SU-DHL-6 (cell line): ENCODE measurements around the gene RNASE13.
"Not testable (repeated sequence)": the region's sequence is repeated elsewhere in the genome, so short reads cannot be mapped to it uniquely, and the experiment has no call there.

Experiments
- H2AFZ ChIP-seq: fragments of 200-600 bp; sonication (generic); 2 replicates; pipeline ENCODE4 v1.6.1; 2014; ENCODE audit warnings: low read depth, mild to moderate bottlenecking, moderate library complexity, mixed read lengths, antibody characterized with exemption, low read length; ENCODE audit not compliant: severe bottlenecking
- H3F3A ChIP-seq: fragments of 200-600 bp; shearing (Covaris generic); 2 replicates; pipeline ENCODE4 v1.6.0; 2016; ENCODE audit warnings: antibody characterized with exemption, mild to moderate bottlenecking; ENCODE audit not compliant: insufficient read depth
- H3K27ac ChIP-seq: fragments of 200-600 bp; sonication (generic); 2 replicates; pipeline ENCODE4 v1.5.1; 2016; ENCODE audit warnings: low read depth, mild to moderate bottlenecking, low read length, moderate library complexity, mixed read lengths
- H3K27me3 ChIP-seq: fragments of 200-600 bp; sonication (generic), shearing (Covaris generic); 2 replicates; pipeline ENCODE4 v1.6.0; 2014; ENCODE audit warnings: mild to moderate bottlenecking, low read length
- H3K36me3 ChIP-seq: fragments of 200-600 bp; sonication (generic); 2 replicates; pipeline ENCODE4 v1.6.1; 2014; ENCODE audit warnings: mild to moderate bottlenecking, low read length, mixed read lengths
- H3K4me2 ChIP-seq: fragments of 300-600, 200-600 bp; shearing (Covaris generic), sonication (generic); 2 replicates; pipeline ENCODE4 v1.6.0; 2014; ENCODE audit warnings: low read length, low read depth, mild to moderate bottlenecking; ENCODE audit not compliant: poor library complexity, severe bottlenecking
- H3K4me3 ChIP-seq: fragments of 200-600 bp; sonication (generic); 2 replicates; pipeline ENCODE4 v1.5.1; 2014; ENCODE audit warnings: antibody characterized with exemption, low read length, mild to moderate bottlenecking, mixed read lengths; ENCODE audit not compliant: insufficient read depth, poor library complexity, severe bottlenecking
- H3K79me2 ChIP-seq: fragments of 200-600 bp; sonication (generic); 2 replicates; pipeline ENCODE4 v1.6.1; 2014; ENCODE audit warnings: mild to moderate bottlenecking, low read length, moderate library complexity; ENCODE audit not compliant: insufficient read depth
- H3K9ac ChIP-seq: fragments of 200-600 bp; sonication (generic); 2 replicates; pipeline ENCODE4 v1.7.0; 2014; ENCODE audit warnings: mild to moderate bottlenecking, low read length
- H3K9me2 ChIP-seq: fragments of 200-600 bp; sonication (generic); replicated peaks from 2 replicates; pipeline ENCODE4 v1.6.1; 2014; ENCODE audit warnings: low read length; ENCODE audit not compliant: insufficient read depth
- H3K9me3 ChIP-seq: fragments of 200-600 bp; sonication (generic); 2 replicates; pipeline ENCODE4 v1.6.1; 2014; ENCODE audit warnings: low read length, mixed read lengths; ENCODE audit not compliant: insufficient read depth
- H4K20me1 ChIP-seq: fragments of 200-600 bp; sonication (generic); 2 replicates; pipeline ENCODE4 v1.6.1; 2014; ENCODE audit warnings: low read depth, mild to moderate bottlenecking, antibody characterized with exemption, low read length, moderate library complexity, mixed read lengths
- CTCF ChIP-seq: fragments of 200-600 bp; sonication (generic); IDR thresholded peaks from one replicate; pipeline ENCODE4 v1.5.1; 2017; ENCODE audit warnings: antibody characterized with exemption, mild to moderate bottlenecking, low read length, moderate library complexity; ENCODE audit not compliant: insufficient read depth, poor library complexity, severe bottlenecking
- EZH2phosphoT487 ChIP-seq: fragments of 200-600 bp; sonication (generic), shearing (Covaris generic); conservative IDR thresholded peaks from 2 replicates; pipeline ENCODE4 v1.6.1; 2018; ENCODE audit warnings: mild to moderate bottlenecking, antibody characterized with exemption, low read length, moderate library complexity, mixed read lengths

The RNASE13 gene

DNA sequence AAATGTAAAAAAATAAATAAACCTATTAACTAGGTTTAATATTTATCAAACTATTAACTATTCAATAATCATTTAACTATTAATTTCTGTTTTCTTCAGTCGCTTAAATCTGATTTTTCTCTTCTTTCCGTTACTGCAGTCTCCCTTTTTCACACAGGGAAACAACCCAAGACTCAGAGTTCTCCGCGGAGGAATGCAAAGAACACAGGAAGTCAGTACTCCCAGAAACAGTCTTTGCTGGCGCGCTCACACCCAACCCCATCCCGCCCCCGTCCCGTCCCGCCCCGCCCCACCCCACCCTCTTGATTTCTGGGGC is 45.2 kb downstream of the RNASE13 start:
- peak overlapping the region; percentile 60 for H3K27ac ChIP-seq
- H3K4me2 ChIP-seq = peak overlapping the region; percentile 86
- no peaks in the 10 kb centered on the region for H3K9me2 ChIP-seq
- peak overlapping the region; percentile 87; the same call in 1 of the 2 replicates for H3K9ac ChIP-seq
- H3K9me3 ChIP-seq = no peaks in the 10 kb centered on the region
- peak overlapping the region; percentile 45 for H3K4me3 ChIP-seq
- peaks cover 21% of the 10 kb centered on the region for H3K36me3 ChIP-seq
- H4K20me1 ChIP-seq = no peaks in the 10 kb centered on the region
- H3F3A ChIP-seq = peaks cover 4% of the 10 kb centered on the region; the same call in 1 of the 2 replicates
- no peaks in the 10 kb centered on the region for H3K27me3 ChIP-seq
- TF ChIP-seq CTCF (no peak), EZH2phosphoT487 (no peak)
- H2AFZ ChIP-seq = peak overlapping the region; percentile 77
- peaks cover 24% of the 10 kb centered on the region for H3K79me2 ChIP-seq

DNA sequence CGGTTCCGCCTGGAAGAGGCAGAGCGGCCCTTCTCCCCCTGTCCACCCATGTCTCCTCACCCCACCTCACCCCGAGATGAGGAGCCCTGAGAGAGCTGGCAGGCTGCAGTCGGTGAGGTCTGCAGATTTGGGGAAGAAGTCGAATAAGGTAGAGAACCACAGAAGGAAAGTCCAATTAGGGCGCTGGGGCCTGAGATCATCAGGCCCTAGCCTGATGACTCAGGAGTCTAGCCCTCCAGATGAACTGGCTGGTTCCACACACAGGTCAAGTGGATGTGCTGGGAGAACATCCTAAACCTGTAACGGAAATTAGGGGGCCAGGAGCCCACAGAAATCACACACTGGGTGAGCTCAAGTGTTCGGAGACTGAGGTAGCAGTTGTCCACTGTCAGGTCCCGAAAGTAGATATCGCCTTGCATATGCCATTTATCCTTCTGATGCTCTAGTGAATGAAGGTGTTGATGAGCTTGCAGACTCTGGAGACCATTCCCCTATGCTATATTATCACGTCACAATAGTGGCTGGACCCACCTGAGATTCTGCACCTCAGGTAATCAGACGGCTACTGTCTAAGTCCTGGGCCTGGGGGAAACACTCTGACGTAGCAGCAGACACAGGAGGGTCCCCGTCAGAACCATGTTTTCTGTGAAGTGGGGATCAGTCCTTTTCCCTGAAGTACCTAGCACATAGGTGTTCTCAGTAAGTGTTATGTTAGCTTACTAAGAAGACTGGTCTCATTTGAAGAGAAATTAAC is 45.7 kb downstream of the RNASE13 start:
- Histone ChIP-seq H4K20me1 (no peaks in the 10 kb centered on the region), H2AFZ (peak overlapping the region; percentile 77), H3K79me2 (peaks cover 24% of the 10 kb centered on the region), H3F3A (peaks cover 4% of the 10 kb centered on the region; the same call in 1 of the 2 replicates), H3K9me3 (no peaks in the 10 kb centered on the region), H3K27ac (peak overlapping the region; percentile 60), H3K9ac (peak overlapping the region; percentile 24; the same call in 1 of the 2 replicates), H3K27me3 (no peaks in the 10 kb centered on the region), H3K4me2 (peak overlapping the region; percentile 86), H3K4me3 (peak overlapping the region; percentile 45), H3K9me2 (no peaks in the 10 kb centered on the region), H3K36me3 (peaks cover 18% of the 10 kb centered on the region)
- TF ChIP-seq CTCF (no peak), EZH2phosphoT487 (no peak)

DNA sequence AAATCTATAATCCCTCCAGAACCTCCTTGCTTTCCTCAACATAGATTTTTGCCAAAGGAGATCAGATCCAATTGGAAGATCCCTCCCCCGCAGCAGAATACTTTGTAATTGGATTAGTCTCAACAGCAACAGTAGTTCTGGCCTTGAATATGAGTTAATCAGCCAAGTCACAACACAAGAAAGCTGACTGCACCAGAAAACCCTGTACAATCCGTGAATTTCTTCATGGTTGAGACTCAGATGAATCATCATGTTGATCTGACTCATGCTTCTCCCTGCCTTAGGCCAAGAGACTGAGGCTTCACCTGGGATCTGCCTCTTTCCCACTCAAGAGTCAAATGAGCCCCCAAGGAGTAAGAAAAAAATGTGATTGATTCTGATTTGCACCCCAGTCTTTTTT is 47.8 kb downstream of the RNASE13 start:
- H3K27ac ChIP-seq = no peak overlapping the region

DNA sequence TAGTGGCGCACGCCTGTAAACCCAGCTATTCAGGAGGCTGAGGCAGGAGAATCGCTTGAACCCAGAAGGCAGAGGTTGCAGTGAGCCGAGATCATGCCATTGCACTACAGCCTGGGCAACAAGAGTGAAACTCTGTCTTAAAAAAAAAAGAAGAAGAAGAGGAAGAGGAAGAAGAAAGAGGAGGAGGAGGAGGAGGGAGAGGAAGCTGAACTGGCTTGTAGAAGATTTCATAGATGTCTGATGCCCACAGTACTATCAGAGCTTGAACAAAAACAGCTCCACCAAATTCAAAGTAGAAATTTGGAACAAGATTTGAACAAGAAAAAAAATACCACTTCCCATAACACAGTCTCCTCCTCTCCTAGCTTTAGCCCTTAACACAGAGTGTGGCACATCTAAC is 49.0 kb downstream of the RNASE13 start:
- not testable (repeated sequence) for H3K79me2 ChIP-seq, H3K27me3 ChIP-seq, H3F3A ChIP-seq, H3K4me3 ChIP-seq, H3K27ac ChIP-seq, H3K9me2 ChIP-seq, H3K36me3 ChIP-seq, H3K9me3 ChIP-seq, H2AFZ ChIP-seq, H4K20me1 ChIP-seq, H3K9ac ChIP-seq, H3K4me2 ChIP-seq

More for the DNA sequence above, 47.8 kb downstream of the RNASE13 start:
- Histone ChIP-seq H3K9me3 (no peaks in the 10 kb centered on the region), H3K4me2 (no peak overlapping the region), H4K20me1 (no peaks in the 10 kb centered on the region), H3F3A (peaks cover 4% of the 10 kb centered on the region; the same call in 1 of the 2 replicates), H3K36me3 (peaks cover 2% of the 10 kb centered on the region; the same call in 1 of the 2 replicates), H3K27me3 (no peaks in the 10 kb centered on the region), H2AFZ (no peak overlapping the region), H3K79me2 (peaks cover 18% of the 10 kb centered on the region), H3K4me3 (no peak overlapping the region), H3K9me2 (no peaks in the 10 kb centered on the region), H3K9ac (no peak overlapping the region)
- TF ChIP-seq CTCF = no peak
- no peak for TF ChIP-seq EZH2phosphoT487
